ENCODE data around the gene BRF1.

- TF ChIP-seq, protein P1, sequence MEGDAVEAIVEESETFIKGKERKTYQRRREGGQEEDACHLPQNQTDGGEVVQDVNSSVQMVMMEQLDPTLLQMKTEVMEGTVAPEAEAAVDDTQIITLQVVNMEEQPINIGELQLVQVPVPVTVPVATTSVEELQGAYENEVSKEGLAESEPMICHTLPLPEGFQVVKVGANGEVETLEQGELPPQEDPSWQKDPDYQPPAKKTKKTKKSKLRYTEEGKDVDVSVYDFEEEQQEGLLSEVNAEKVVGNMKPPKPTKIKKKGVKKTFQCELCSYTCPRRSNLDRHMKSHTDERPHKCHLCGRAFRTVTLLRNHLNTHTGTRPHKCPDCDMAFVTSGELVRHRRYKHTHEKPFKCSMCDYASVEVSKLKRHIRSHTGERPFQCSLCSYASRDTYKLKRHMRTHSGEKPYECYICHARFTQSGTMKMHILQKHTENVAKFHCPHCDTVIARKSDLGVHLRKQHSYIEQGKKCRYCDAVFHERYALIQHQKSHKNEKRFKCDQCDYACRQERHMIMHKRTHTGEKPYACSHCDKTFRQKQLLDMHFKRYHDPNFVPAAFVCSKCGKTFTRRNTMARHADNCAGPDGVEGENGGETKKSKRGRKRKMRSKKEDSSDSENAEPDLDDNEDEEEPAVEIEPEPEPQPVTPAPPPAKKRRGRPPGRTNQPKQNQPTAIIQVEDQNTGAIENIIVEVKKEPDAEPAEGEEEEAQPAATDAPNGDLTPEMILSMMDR (IDR thresholded peaks at IDR 0.05), result no peak
- no peak for TF ChIP-seq POLR2A (IDR thresholded peaks at IDR 0.05)
These were observed 17.8 kb downstream of the BRF1 start for GRCh38 chr14:105283028-105283427.

All from testis (tissue), 2 donors.